GM19023 (cell line): ENCODE results near the gene PLA2G2E.

Source experiments
- ATAC-seq: cut with Tn5 transposase; IDR thresholded peaks from one replicate; pipeline ENCODE4 v1.9.1; 2021; ENCODE audit warnings: mild to moderate bottlenecking, moderate library complexity; ENCODE audit not compliant: unreplicated experiment

PLA2G2E gene

GRCh38 chr1:19923137-19923952 lies at the start of gene PLA2G2E:
Gene PLA2G2E (minus strand): TSS chr1:19923617. CDS start chr1:19923559, 58 bp downstream.
- ATAC-seq = no peak

GRCh38 chr1:19971664-19972063 lies 48.2 kb upstream of the PLA2G2E start:
- ATAC-seq = no peak

- ATAC-seq = no peak
Measured at GRCh38 chr1:19969898-19970660, 46.7 kb upstream of the PLA2G2E start.

GRCh38 chr1:19967808-19968207 lies 44.4 kb upstream of the PLA2G2E start:
- ATAC-seq = no peak

- no peak for ATAC-seq
Measured at GRCh38 chr1:19964542-19964941, 41.1 kb upstream of the PLA2G2E start.

- no peak for ATAC-seq
Measured at GRCh38 chr1:19963636-19964035, 40.2 kb upstream of the PLA2G2E start.

GRCh38 chr1:19960591-19960990 lies 37.2 kb upstream of the PLA2G2E start:
- no peak for ATAC-seq

- no peak for ATAC-seq
Measured at GRCh38 chr1:19957779-19958178, 34.4 kb upstream of the PLA2G2E start.

- ATAC-seq = no peak
Measured at GRCh38 chr1:19955534-19956170, 32.2 kb upstream of the PLA2G2E start.

- ATAC-seq = no peak
Measured at GRCh38 chr1:19954059-19954458, 30.6 kb upstream of the PLA2G2E start.

GRCh38 chr1:19949016-19949415 lies 25.6 kb upstream of the PLA2G2E start:
- no peak for ATAC-seq

GRCh38 chr1:19946971-19947370 lies 23.6 kb upstream of the PLA2G2E start:
- ATAC-seq = no peak

- ATAC-seq = no peak
Measured at GRCh38 chr1:19946331-19946751, 22.9 kb upstream of the PLA2G2E start.

- no peak for ATAC-seq
Measured at GRCh38 chr1:19945914-19946313, 22.5 kb upstream of the PLA2G2E start.

- ATAC-seq = no peak
Measured at GRCh38 chr1:19942657-19943056, 19.2 kb upstream of the PLA2G2E start.

GRCh38 chr1:19942088-19942487 lies 18.7 kb upstream of the PLA2G2E start:
- ATAC-seq = no peak

GRCh38 chr1:19941206-19941568 lies 17.8 kb upstream of the PLA2G2E start:
- ATAC-seq = no peak

- no peak for ATAC-seq
Measured at GRCh38 chr1:19940486-19941205, 17.2 kb upstream of the PLA2G2E start.

GRCh38 chr1:19938472-19938871 lies 15.1 kb upstream of the PLA2G2E start:
- no peak for ATAC-seq

GRCh38 chr1:19936061-19936750 lies 12.8 kb upstream of the PLA2G2E start:
- no peak for ATAC-seq
